GM12878 (cell line): ENCODE measurements around the gene KRT33A. TPM values are rescaled to one million over a fixed set of nuclear protein-coding genes. Genes with fewer than 3 reads are reported as not detected.

Experiments used
- ATAC-seq: fragments of 200-7000 bp; cut with Tn5 transposase; 3 replicates; pipeline ENCODE4 v1.9.1; 2020; ENCODE audit warnings: mild to moderate bottlenecking, moderate library complexity
- BruUV-seq: library from RNA; stranded (reverse); fragments of 400-500 nt; replicated peaks from 2 replicates; lab custom pipeline; 2021; lab: Mats Ljungman, UMichigan
- CTCF ChIA-PET: fragments of 300-600 bp; sonication (Branson Sonifier 250); formaldehyde crosslinking; extraction: SDS; loops from one replicate; lab custom pipeline; 2021; ENCODE audit warnings: inconsistent platforms; lab: Yijun Ruan, JAX
- POLR2A ChIA-PET: fragments of 350-600 bp; formaldehyde crosslinking; extraction: SDS; loops from one replicate; lab custom pipeline; 2021; ENCODE audit warnings: inconsistent platforms; lab: Charles Lee
- RAD21 ChIA-PET: fragments of 300-600 bp; sonication (Branson Sonifier 250); formaldehyde crosslinking; loops from one replicate; lab custom pipeline; 2023; ENCODE audit warnings: antibody characterized with exemption; ENCODE audit not compliant: unreplicated experiment; lab: Charles Lee
- SMC1A ChIA-PET: fragments of 300-600 bp; sonication (Branson Sonifier 250); formaldehyde crosslinking; loops from one replicate; lab custom pipeline; 2023; ENCODE audit not compliant: unreplicated experiment, uncharacterized antibody; lab: Charles Lee
- DNase-seq: peaks from one replicate; pipeline ENCODE4 v3.0.0-alpha.2; 2011; ENCODE audit warnings: low read depth, low spot score
- FAIRE-seq: peaks from 3 replicates; lab custom pipeline; 2011; peaks lifted over from hg19 to GRCh38; lab: Jason Lieb, UNC
- H2AFZ ChIP-seq: 2 replicates; pipeline ENCODE4 v1.6.0; 2011; ENCODE audit warnings: low read depth, low read length, control low read depth; ENCODE audit not compliant: control insufficient read depth
- H3K27ac ChIP-seq: 2 replicates; pipeline ENCODE4 v1.5.1; 2011; ENCODE audit warnings: control low read depth; ENCODE audit not compliant: control insufficient read depth, insufficient read depth
- H3K27me3 ChIP-seq, 2 experiments: replicated peaks in 1 of 2; 2 replicates each; pipeline versions ENCODE4 v1.6.0 to v1.6.1; 2011; ENCODE audit warnings: low read length in 1 of 2; ENCODE audit not compliant: control insufficient read depth in 2 of 2, insufficient read depth in 2 of 2
- H3K36me3 ChIP-seq, 2 experiments: 2 replicates each; pipeline ENCODE4 v1.5.1; 2011; ENCODE audit warnings: low read length in 1 of 2; ENCODE audit not compliant: control insufficient read depth in 2 of 2, insufficient read depth in 2 of 2
- H3K4me1 ChIP-seq: 2 replicates; pipeline ENCODE4 v1.6.1; 2011; ENCODE audit warnings: mild to moderate bottlenecking, low read length, moderate library complexity, mixed read lengths; ENCODE audit not compliant: control insufficient read depth, insufficient read depth
- H3K4me2 ChIP-seq: 2 replicates; pipeline ENCODE4 v1.6.0; 2011; ENCODE audit warnings: control low read depth; ENCODE audit not compliant: control insufficient read depth, insufficient read depth
- H3K4me3 ChIP-seq: fragments of 200-600 bp; sonication (generic); 2 replicates; pipeline ENCODE4 v1.5.1; 2016
- H3K79me2 ChIP-seq: 2 replicates; pipeline ENCODE4 v1.6.0; 2011; ENCODE audit warnings: low read length; ENCODE audit not compliant: control insufficient read depth, insufficient read depth
- H3K9ac ChIP-seq: 2 replicates; pipeline ENCODE4 v1.8.0; 2011; ENCODE audit warnings: low read length, control low read depth, mixed read lengths; ENCODE audit not compliant: control insufficient read depth, insufficient read depth
- H3K9me3 ChIP-seq: replicated peaks from 3 replicates; pipeline ENCODE4 v1.5.1; 2011; ENCODE audit warnings: mild to moderate bottlenecking, low read length; ENCODE audit not compliant: control insufficient read depth, insufficient read depth
- H4K20me1 ChIP-seq: 2 replicates; pipeline ENCODE4 v1.6.0; 2011; ENCODE audit not compliant: control insufficient read depth, insufficient read depth
- BHLHE40 ChIP-seq, 2 experiments: fragments of 450-650 bp in 1 of 2; IDR thresholded peaks; 2 replicates each; pipeline ENCODE4 v1.6.1; 2011 to 2017; ENCODE audit warnings: low read depth in 2 of 2, borderline replicate concordance in 1 of 2, improper control_type of control experiment in 1 of 2, low read length in 1 of 2, mild to moderate bottlenecking in 1 of 2
- POLR2AphosphoS5 ChIP-seq: IDR thresholded peaks from 2 replicates; pipeline ENCODE4 v1.6.1; 2011; ENCODE audit warnings: mild to moderate bottlenecking, low read length, inconsistent platforms
- WGBS: methylation state at CpG from one replicate; pipeline ENCODE4 v1.1.6; 2016; ENCODE audit warnings: low lambda C conversion rate; ENCODE audit not compliant: insufficient replicate concordance, insufficient coverage; ENCODE audit errors: missing lambda C conversion rate; 5-methylcytosine and 5-hydroxymethylcytosine counted together
- in situ Hi-C: fragments of 300-500 bp; cut with MboI; formaldehyde crosslinking; loops from 9 replicates; pipeline ENCODE4 v1.14.3; 2018; ENCODE audit warnings: mixed read lengths
- intact Hi-C: fragments of 100-400 bp; cut with micrococcal nuclease; formaldehyde crosslinking; loops from one replicate; pipeline ENCODE4 v1.14.2; 2022; ENCODE audit not compliant: unreplicated experiment
- polyA plus RNA-seq, 11 experiments: library from polyadenylated mRNA; depleted of rRNA in 4 of 11; unstranded in 6 of 11; stranded (reverse) in 5 of 11; fragments of >200 nt; fragmentation: Nextera tagmentation in 4 of 11; fragmentation: Illumina TruSeq in 1 of 11; extraction: Ambion mirVana in 4 of 11; extraction: Trizol in 1 of 11; gene quantifications; 1 replicate in 1 of 11; 2 replicates in 10 of 11; pipeline versions ENCODE4 v1.2.1 to v1.2.3, GENCODE V29; 2011 to 2016; ENCODE audit warnings: inconsistent platforms in 2 of 11, missing spikeins in 2 of 11, low read depth in 1 of 11
- total RNA-seq, 4 experiments: library from RNA; depleted of rRNA in 3 of 4; stranded (reverse); fragments of >200 nt in 3 of 4; fragmentation: Illumina TruSeq in 1 of 4; extraction: Trizol in 1 of 4; gene quantifications; 2 replicates each; pipeline versions ENCODE4 v1.2.1 to v1.2.3, GENCODE V29; 2013 to 2021
- TF ChIP-seq, protein P1 (sequence below): fragments of 450-650 bp; IDR thresholded peaks from 2 replicates; pipeline ENCODE4 v1.6.1; 2017; ENCODE audit warnings: mild to moderate bottlenecking, moderate library complexity
- TF ChIP-seq, protein P2 (sequence below): fragments of 450-650 bp; IDR thresholded peaks from 2 replicates; pipeline ENCODE4 v1.6.1; 2016; ENCODE audit warnings: mild to moderate bottlenecking

The KRT33A gene
- total and polyA plus RNA-seq, 10 of the 15 experiments (the other 5 are each of a cell fraction or from before 2014, with no cell fraction given): not detected

DNA sequence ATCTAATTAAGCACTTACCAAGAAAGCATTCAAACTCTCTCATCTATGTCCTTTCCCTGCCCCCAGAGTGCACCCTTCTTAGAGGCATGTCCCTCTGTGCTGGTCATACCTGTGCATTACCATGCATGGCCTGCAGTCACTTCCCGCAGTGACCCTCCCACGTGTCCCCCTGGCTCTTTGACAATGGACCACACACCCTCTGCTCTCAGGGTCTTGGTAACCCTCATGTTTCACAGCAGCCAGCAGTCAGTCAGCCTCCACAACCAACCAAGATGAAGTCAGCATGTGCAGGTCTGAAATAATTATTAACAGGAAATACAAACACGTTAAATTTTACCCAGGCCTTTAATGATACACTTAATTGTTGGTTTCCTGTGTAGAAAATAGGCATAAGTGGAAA is 10.1 kb downstream of the KRT33A start:
- no peak overlapping the region; the same call in 1 of the 2 replicates for H3K27ac ChIP-seq
- TF ChIP-seq, protein P1, sequence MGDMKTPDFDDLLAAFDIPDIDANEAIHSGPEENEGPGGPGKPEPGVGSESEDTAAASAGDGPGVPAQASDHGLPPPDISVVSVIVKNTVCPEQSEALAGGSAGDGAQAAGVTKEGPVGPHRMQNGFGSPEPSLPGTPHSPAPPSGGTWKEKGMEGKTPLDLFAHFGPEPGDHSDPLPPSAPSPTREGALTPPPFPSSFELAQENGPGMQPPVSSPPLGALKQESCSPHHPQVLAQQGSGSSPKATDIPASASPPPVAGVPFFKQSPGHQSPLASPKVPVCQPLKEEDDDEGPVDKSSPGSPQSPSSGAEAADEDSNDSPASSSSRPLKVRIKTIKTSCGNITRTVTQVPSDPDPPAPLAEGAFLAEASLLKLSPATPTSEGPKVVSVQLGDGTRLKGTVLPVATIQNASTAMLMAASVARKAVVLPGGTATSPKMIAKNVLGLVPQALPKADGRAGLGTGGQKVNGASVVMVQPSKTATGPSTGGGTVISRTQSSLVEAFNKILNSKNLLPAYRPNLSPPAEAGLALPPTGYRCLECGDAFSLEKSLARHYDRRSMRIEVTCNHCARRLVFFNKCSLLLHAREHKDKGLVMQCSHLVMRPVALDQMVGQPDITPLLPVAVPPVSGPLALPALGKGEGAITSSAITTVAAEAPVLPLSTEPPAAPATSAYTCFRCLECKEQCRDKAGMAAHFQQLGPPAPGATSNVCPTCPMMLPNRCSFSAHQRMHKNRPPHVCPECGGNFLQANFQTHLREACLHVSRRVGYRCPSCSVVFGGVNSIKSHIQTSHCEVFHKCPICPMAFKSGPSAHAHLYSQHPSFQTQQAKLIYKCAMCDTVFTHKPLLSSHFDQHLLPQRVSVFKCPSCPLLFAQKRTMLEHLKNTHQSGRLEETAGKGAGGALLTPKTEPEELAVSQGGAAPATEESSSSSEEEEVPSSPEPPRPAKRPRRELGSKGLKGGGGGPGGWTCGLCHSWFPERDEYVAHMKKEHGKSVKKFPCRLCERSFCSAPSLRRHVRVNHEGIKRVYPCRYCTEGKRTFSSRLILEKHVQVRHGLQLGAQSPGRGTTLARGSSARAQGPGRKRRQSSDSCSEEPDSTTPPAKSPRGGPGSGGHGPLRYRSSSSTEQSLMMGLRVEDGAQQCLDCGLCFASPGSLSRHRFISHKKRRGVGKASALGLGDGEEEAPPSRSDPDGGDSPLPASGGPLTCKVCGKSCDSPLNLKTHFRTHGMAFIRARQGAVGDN: 0 out of 2 replicates have a peak, but pooled peaks have one; percentile 22
- TF ChIP-seq, protein P2, sequence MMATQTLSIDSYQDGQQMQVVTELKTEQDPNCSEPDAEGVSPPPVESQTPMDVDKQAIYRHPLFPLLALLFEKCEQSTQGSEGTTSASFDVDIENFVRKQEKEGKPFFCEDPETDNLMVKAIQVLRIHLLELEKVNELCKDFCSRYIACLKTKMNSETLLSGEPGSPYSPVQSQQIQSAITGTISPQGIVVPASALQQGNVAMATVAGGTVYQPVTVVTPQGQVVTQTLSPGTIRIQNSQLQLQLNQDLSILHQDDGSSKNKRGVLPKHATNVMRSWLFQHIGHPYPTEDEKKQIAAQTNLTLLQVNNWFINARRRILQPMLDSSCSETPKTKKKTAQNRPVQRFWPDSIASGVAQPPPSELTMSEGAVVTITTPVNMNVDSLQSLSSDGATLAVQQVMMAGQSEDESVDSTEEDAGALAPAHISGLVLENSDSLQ: peak; percentile 64; the same call in 1 of the 2 replicates
- no peak for TF ChIP-seq POLR2AphosphoS5
- peak in 1 of 2 experiments; percentile 50; a peak in 1 of 4 replicates for TF ChIP-seq BHLHE40 (IDR thresholded peaks at IDR 0.05; ENCODE audit: borderline replicate concordance in 1 of 2, low read depth in 2 of 2, low read length in 1 of 2)
- peak; percentile 59 for ATAC-seq
- H3K4me2 ChIP-seq: no peak overlapping the region
- CTCF ChIA-PET: interaction anchor here (0.8 to 2.6 kb wide), 4 partner anchors 18 to 322 kb away, joined by 4 to 6 read pairs (median 4); no protein-coding TSS in a partner anchor
- WGBS: 6% methylated on average over 3 of the region's 3 CpGs
- BruUV-seq: no TSS peak
- peaks cover 4% of the 10 kb centered on the region; the same call in 2 of the 3 replicates for H3K9me3 ChIP-seq
- peaks cover 28% of the 10 kb centered on the region for H3K4me1 ChIP-seq
- no peaks in the 10 kb centered on the region for H3K79me2 ChIP-seq
- FAIRE-seq: no peak
- intact Hi-C loops (no loop called here), in situ Hi-C loops (no loop called here)
- RAD21 ChIA-PET: interaction anchor here (2.4 kb wide), 1 partner anchor 19 kb away, joined by 8 read pairs; no protein-coding TSS in a partner anchor
- H3K9ac ChIP-seq: no peak overlapping the region
- H3K27me3 ChIP-seq: no peaks in the 10 kb centered on the region
- SMC1A ChIA-PET: interaction anchor here (1.2 to 1.7 kb wide), 2 partner anchors 12 to 737 kb away, joined by 3 read pairs; no protein-coding TSS in a partner anchor
- no peaks in the 10 kb centered on the region; a peak in 1 of 4 replicates for H3K36me3 ChIP-seq
- H2AFZ ChIP-seq: no peak overlapping the region
- DNase-seq: peak; percentile 48
- H4K20me1 ChIP-seq: no peaks in the 10 kb centered on the region; the same call in 1 of the 2 replicates
- 0 out of 2 replicates have a peak overlapping the region, but pooled peaks have one; percentile 5 for H3K4me3 ChIP-seq
- POLR2A ChIA-PET: interaction anchor here (0.6 kb wide), 1 partner anchor 92 kb away, joined by 4 read pairs; no protein-coding TSS in a partner anchor
